GM21576 (cell line): ENCODE results near the gene XYLB.
"Not testable (repeated sequence)": the region's sequence is repeated elsewhere in the genome, so short reads cannot be mapped to it uniquely, and the experiment has no call there.

Source experiments
- ATAC-seq: cut with Tn5 transposase; IDR thresholded peaks from one replicate; pipeline ENCODE4 v1.9.1; 2021; ENCODE audit warnings: mild to moderate bottlenecking, moderate library complexity; ENCODE audit not compliant: unreplicated experiment

Gene XYLB

DNA sequence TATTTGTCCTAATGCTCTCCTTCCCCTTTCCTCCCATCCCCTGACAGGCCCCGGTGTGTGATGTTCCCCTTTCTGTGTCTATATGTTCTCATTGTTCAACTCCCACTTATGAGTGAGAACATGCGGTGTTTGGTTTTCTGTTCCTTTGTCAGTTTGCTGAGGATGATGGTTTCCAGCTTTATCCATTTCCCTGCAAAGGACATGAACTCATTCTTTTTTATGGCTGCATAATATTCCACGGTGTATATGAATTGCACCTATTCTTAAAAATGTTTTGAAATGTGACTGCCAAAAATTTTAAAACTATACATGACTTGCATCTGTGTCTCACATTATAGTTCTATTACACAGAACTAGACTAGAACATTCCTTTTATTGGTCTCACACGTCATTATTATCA, 25.9 kb upstream of the XYLB start:
- not testable (repeated sequence) for ATAC-seq

- ATAC-seq = no peak
Measured at GRCh38 chr3:38323060-38323459, 23.5 kb upstream of the XYLB start.

- ATAC-seq = no peak
Measured at GRCh38 chr3:38325256-38325655, 21.3 kb upstream of the XYLB start.

DNA sequence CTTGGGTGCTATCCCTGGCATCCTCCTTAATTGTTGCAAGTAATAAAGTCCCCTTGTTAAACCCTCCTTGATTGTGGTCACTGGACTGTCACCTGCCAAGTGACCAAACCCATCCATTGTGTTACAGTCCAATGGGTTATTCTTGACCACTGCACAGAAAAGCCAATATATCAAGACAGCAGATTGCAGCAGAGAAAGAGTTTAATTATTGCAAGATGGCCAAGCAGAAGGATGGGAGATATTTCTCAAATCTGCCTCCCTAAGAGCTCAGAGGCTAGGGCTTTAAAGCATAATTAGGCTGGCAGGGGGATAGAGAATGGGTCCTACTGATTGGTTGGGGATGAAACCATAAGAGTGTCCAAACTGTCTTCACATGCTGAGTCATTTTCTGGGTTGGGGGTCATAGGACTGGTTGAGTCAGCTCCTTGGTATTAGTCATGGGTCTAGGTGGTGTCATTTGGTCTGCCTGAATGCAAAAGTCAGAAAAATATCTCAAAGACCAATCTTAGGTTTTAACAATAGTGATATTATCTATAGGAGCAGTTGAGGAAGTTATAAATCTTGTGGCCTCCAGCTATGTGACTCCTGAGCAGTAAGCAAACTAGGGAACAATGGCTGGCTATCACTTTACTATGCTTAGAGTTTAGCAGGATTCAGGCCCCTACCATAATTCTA, 19.1 kb upstream of the XYLB start:
- no peak for ATAC-seq

DNA sequence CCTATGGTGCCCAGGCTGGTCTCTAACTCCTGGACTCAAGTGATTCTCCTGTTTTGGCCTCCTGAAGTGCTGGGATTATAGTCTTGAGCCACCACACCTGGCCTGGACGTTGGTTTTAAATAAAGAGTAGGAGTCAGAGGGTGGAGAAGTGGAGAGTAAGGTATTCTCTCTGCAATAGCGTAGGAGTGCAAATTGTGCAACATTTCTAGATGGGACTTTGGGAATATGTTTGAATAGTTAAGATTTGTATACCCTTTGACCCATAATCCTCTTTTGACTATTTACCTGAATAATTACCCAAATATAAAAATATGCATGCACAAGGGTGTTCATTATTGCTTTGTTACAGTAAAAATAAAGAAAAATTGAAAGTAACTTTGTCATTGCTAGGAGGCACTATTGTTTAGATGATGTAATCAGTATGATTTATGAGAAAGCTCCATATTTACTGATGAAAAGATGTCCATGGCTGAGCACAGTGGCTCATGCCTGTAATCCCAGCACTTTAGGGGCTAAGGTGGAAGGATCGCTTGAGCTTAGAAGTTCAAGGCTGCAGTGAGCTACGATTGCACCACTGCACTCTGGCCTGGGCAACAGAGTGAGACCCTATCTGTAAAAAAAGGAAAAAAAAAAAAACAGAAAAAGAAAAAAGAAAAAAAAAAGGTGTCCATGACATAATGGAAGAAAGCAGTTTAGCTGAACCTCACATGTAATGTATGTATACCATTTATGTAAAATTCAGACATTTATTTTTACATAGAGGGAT, 15.1 kb upstream of the XYLB start:
- ATAC-seq = no peak

DNA sequence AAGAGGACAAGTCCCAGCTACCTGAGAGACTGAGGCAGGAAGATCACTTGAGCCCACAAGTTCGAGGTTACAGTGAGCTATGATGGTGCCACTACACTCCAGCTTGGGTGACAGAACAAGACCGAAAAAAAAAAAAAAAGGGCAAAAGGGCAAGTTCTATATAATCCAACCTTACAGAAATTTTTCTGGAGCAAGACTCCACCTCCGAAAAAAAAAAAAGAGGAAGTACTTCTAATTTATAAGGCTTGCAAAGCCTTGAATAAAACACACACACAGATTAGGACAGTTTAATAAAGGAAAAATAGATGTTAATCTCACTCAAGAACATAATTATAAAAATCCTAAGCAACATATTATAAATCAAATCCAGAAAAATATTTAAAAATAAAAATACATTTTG, 14.4 kb upstream of the XYLB start:
- no peak for ATAC-seq

DNA sequence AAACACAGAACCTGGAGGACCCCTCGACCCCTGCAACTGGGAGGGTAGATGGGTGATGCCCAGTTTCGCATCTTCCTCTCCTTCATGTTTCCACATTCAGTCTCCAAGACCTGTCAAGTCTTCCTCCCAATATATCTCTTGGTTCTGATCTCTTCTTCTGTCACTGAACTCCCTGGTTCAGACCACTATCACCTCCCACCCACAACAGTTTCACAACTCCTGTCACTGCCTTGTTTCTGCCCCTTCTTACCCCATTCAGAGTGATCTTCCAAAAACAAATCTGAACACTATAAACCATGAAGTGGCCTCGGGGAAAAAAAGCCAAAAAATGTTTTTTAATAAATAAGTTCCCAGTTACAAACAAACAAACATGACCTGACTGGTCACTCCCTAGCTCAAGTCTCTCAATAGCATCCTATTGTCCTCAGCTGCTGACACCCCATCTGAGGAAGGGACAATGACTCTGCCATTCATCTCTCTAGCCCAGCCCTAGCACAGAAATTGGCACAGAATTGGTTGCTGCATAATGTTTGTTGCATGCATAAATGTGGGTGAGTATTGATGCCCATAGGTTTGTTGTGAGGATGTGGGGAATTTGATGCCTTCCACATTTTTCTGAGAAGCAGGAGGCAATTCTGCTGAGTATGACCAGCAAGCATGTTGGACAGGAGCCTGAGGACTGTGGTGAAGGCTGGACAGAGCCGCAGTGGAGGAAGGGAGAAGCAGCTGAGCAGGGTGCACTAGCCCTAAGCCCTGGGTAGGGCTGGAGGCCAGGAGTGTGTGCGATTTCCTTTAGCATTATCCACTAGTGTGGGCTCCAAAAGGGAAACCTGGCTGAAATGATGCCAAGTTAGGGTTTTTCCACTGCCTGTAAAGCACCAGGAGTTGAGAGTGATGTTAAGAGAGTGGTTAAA, 12.2 kb upstream of the XYLB start:
- ATAC-seq = no peak

- no peak for ATAC-seq
Measured at GRCh38 chr3:38335263-38335662, 11.3 kb upstream of the XYLB start.

- ATAC-seq = no peak
Measured at GRCh38 chr3:38337703-38338102, 8.9 kb upstream of the XYLB start.

GRCh38 chr3:38343797-38344594, 2.6 kb upstream of the XYLB start:
- no peak for ATAC-seq

DNA sequence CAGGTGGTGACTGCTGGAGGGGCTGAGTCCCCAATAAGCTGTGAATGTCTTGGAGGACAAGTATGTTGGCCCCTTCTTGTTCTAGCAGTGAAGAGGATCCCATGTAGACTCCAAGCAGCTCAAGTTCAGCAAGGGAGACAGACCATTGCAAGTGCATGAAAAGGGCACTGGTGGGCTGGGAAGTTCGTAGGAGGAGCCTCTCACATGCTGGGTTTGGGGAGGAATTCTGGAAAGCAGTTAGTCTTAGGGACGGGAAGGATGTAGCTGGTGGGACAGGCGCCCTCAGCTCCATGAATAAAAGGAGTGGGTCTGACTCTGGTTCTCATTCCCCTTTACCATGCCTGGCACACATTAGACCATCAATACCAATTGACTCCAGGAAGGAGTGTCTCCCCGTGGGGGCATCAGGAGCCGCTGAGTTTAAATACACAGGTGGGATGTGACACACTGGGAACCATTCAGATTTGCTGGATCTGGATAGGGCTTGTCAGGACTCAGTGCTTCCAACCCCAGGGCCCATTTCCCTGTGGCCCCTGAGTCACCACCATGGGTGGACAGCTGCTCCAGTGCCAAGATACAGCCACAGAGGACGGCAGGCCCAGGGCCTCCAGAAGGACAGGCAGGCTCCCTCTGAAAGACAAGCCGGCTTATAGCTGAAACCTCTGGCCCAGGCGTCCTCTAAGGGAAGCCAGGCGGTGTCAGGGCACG, 552 bp upstream of the XYLB start:
- ATAC-seq = no peak

DNA sequence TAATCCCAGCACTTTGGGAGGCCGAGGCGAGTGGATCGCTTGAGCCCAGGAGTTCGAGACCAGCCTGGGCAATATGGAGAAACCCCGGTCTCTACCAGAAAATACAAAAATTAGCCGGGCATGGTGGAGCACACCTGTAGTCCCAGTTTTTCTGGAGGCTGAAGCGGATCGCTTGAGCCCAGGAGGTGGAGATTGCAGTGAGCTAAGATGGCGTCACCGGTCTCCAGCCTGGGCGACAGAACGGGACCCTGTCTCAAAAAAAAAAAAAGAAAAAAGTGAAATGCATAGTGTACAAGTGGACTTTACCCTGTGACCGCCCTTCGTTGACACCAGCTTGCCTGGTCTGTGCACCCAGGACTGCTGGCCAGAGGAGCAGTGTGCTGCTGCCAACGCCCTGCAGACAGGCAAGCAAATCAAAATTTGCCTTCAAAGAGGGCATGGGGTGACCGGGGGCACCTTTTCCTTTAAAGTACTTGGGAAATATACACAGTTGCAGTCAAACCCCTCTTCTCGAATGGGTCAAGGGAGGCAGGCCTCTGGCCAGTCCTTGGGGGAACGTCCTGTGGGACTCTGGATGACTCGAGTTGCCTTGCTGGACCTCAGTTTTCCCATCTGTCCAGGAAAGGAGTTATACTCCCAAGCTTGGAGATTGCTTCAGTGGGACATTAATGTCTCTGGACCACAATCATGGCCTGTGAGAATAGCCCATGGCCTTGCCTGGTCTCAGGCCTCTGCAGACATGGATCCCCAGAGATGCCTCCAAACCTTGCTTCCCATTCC, 1.0 kb downstream of the XYLB start:
- no peak for ATAC-seq

GRCh38 chr3:38348903-38349302, 2.3 kb downstream of the XYLB start:
- ATAC-seq = no peak

GRCh38 chr3:38349684-38350359, 3.2 kb downstream of the XYLB start:
- no peak for ATAC-seq

DNA sequence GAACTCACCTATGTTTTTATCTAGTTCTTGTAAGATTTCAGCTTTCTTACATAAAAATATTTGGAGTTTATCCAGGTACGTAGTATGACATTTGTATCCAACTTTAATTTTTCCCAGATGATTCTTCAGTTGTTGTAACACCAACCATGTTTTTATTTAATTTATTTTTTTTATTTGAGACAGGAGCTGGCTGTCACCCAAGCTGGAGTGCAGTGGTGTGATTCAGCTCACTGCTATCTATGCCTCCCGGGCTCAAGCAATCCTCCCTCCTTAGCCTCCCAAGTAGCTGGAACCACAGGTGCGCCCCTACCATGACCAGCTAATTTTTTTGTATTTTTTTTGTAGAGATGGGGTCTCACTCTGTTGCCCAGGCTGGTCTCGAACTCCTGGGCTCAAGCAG, 6.6 kb downstream of the XYLB start:
- ATAC-seq = no peak

GRCh38 chr3:38354588-38355330, 8.2 kb downstream of the XYLB start:
- ATAC-seq = no peak

DNA sequence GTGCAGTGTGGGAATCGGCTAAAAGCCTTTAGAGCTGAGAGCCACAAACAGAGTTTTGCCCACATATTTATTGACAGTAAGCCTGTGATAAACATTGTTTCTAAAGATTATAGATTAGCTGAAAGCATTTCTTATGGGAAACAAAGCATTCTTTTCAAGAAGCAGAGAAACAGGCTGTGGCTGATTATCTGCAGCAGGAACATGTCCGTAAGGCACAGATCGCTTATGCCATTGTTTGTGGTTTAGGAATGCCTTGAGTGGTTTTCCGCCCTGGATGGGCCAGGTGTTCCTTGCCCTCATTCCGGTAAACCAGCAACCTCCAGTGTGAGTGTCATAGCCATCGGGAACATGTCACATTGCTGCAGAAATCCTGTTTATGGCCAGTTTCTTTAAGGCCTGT, 12.5 kb downstream of the XYLB start:
- ATAC-seq = no peak

GRCh38 chr3:38360345-38360744, 13.8 kb downstream of the XYLB start:
- ATAC-seq = no peak
